ENCODE results near the gene FBXW8. TPM values are rescaled to one million over a fixed set of nuclear protein-coding genes. Genes with fewer than 3 reads are reported as not detected.

Gene FBXW8
- total and polyA plus RNA-seq, 2 donors (not counting 1 experiment from before 2014, with no cell fraction given) = 11.7 to 20.9 TPM

- DNase-seq (ENCODE audit: low read depth in 2 of 2) = no peak
- H4K20me1 ChIP-seq (ENCODE audit: control insufficient read depth, extremely low read depth, insufficient read depth, low read length) = no peaks in the 10 kb centered on the region
Measured at GRCh38 chr12:116931665-116932064, 20.9 kb downstream of the FBXW8 start.

GRCh38 chr12:116933091-116933490 lies 22.3 kb downstream of the FBXW8 start:
- Histone ChIP-seq H3K27ac (ENCODE audit: insufficient read depth, low read length) (no peak overlapping the region), H3K79me2 (ENCODE audit: control insufficient read depth, insufficient read depth, low read length) (peaks cover 4% of the 10 kb centered on the region), H2AFZ (ENCODE audit: low read length) (no peak overlapping the region), H3K27me3 (ENCODE audit: control insufficient read depth, insufficient read depth, low read length) (no peaks in the 10 kb centered on the region), H3K9ac (ENCODE audit: insufficient read depth, low read length) (no peak overlapping the region), H3K36me3 (ENCODE audit: control insufficient read depth, insufficient read depth, low read length) (no peaks in the 10 kb centered on the region), H3K4me1 (ENCODE audit: control insufficient read depth, extremely low read depth, insufficient read depth, low read length) (no peaks in the 10 kb centered on the region), H3K4me3 (replicated peaks in 1 of 4; ENCODE audit: control extremely low read depth in 1 of 4, insufficient read depth in 1 of 4, low read depth in 3 of 4, low read length in 4 of 4) (no peak overlapping the region), H3K4me2 (ENCODE audit: extremely low read depth, insufficient read depth, low read length) (no peak overlapping the region), H3K9me3 (ENCODE audit: control insufficient read depth, insufficient read depth, low read depth, low read length) (no peaks in the 10 kb centered on the region), H4K20me1 (ENCODE audit: control insufficient read depth, extremely low read depth, insufficient read depth, low read length) (no peaks in the 10 kb centered on the region)
- no peak for TF ChIP-seq CTCF (conservative IDR thresholded peaks at IDR 0.05 in 1 of 2, IDR thresholded peaks at IDR 0.05 in 1 of 2; ENCODE audit: low read depth in 1 of 2, low read length in 2 of 2)
- no peak for TF ChIP-seq EZH2 (IDR thresholded peaks at IDR 0.05; ENCODE audit: low read length, missing control alignments)
- peak; percentile 7 to 56 for DNase-seq (ENCODE audit: low read depth in 2 of 2)

More at GRCh38 chr12:116931665-116932064, 20.9 kb downstream of the FBXW8 start:
- no peaks in the 10 kb centered on the region for H3K4me1 ChIP-seq (ENCODE audit: control insufficient read depth, extremely low read depth, insufficient read depth, low read length)
- no peak overlapping the region for H2AFZ ChIP-seq (ENCODE audit: low read length)
- H3K27ac ChIP-seq (ENCODE audit: insufficient read depth, low read length) = no peak overlapping the region
- no peak overlapping the region for H3K9ac ChIP-seq (ENCODE audit: insufficient read depth, low read length)
- H3K4me2 ChIP-seq (ENCODE audit: extremely low read depth, insufficient read depth, low read length) = no peak overlapping the region
- TF ChIP-seq EZH2 (IDR thresholded peaks at IDR 0.05; ENCODE audit: low read length, missing control alignments) (no peak), CTCF (conservative IDR thresholded peaks at IDR 0.05 in 1 of 2, IDR thresholded peaks at IDR 0.05 in 1 of 2; ENCODE audit: low read depth in 1 of 2, low read length in 2 of 2) (no peak)
- H3K9me3 ChIP-seq (ENCODE audit: control insufficient read depth, insufficient read depth, low read depth, low read length) = no peaks in the 10 kb centered on the region
- H3K79me2 ChIP-seq (ENCODE audit: control insufficient read depth, insufficient read depth, low read length) = peaks cover 4% of the 10 kb centered on the region
- H3K36me3 ChIP-seq (ENCODE audit: control insufficient read depth, insufficient read depth, low read length) = no peaks in the 10 kb centered on the region
- no peak overlapping the region for H3K4me3 ChIP-seq (replicated peaks in 1 of 4; ENCODE audit: control extremely low read depth in 1 of 4, insufficient read depth in 1 of 4, low read depth in 3 of 4, low read length in 4 of 4)
- H3K27me3 ChIP-seq (ENCODE audit: control insufficient read depth, insufficient read depth, low read length) = no peaks in the 10 kb centered on the region

GRCh38 chr12:116933512-116934246 lies 22.9 kb downstream of the FBXW8 start:
- Histone ChIP-seq H3K4me3 (replicated peaks in 1 of 4; ENCODE audit: control extremely low read depth in 1 of 4, insufficient read depth in 1 of 4, low read depth in 3 of 4, low read length in 4 of 4) (no peak overlapping the region), H3K4me1 (ENCODE audit: control insufficient read depth, extremely low read depth, insufficient read depth, low read length) (no peaks in the 10 kb centered on the region), H3K9ac (ENCODE audit: insufficient read depth, low read length) (no peak overlapping the region), H3K27me3 (ENCODE audit: control insufficient read depth, insufficient read depth, low read length) (no peaks in the 10 kb centered on the region), H3K27ac (ENCODE audit: insufficient read depth, low read length) (no peak overlapping the region), H3K79me2 (ENCODE audit: control insufficient read depth, insufficient read depth, low read length) (peaks cover 4% of the 10 kb centered on the region), H3K36me3 (ENCODE audit: control insufficient read depth, insufficient read depth, low read length) (no peaks in the 10 kb centered on the region), H3K9me3 (ENCODE audit: control insufficient read depth, insufficient read depth, low read depth, low read length) (no peaks in the 10 kb centered on the region), H2AFZ (ENCODE audit: low read length) (no peak overlapping the region), H3K4me2 (ENCODE audit: extremely low read depth, insufficient read depth, low read length) (no peak overlapping the region), H4K20me1 (ENCODE audit: control insufficient read depth, extremely low read depth, insufficient read depth, low read length) (no peaks in the 10 kb centered on the region)
- TF ChIP-seq CTCF (conservative IDR thresholded peaks at IDR 0.05 in 1 of 2, IDR thresholded peaks at IDR 0.05 in 1 of 2; ENCODE audit: low read depth in 1 of 2, low read length in 2 of 2) = no peak
- TF ChIP-seq EZH2 (IDR thresholded peaks at IDR 0.05; ENCODE audit: low read length, missing control alignments) = no peak
- DNase-seq (ENCODE audit: low read depth in 2 of 2) = no peak
